Activated T-helper 9 cell treated with anti-CD3 and anti-CD28 coated beads, Interleukin-2, amount 50 U/mL, for 16 hours (primary cell): ENCODE data around the gene GATD1.
A peak's percentile ranks its signal among the peaks of the same experiment; 100 is the strongest.
"Not testable (repeated sequence)": the region's sequence is repeated elsewhere in the genome, so short reads cannot be mapped to it uniquely, and the experiment has no call there.

Source experiments
- DNase-seq: peaks from one replicate; pipeline ENCODE4 v3.0.0-alpha.2; 2020; ENCODE audit warnings: low read depth

GATD1 gene

DNA sequence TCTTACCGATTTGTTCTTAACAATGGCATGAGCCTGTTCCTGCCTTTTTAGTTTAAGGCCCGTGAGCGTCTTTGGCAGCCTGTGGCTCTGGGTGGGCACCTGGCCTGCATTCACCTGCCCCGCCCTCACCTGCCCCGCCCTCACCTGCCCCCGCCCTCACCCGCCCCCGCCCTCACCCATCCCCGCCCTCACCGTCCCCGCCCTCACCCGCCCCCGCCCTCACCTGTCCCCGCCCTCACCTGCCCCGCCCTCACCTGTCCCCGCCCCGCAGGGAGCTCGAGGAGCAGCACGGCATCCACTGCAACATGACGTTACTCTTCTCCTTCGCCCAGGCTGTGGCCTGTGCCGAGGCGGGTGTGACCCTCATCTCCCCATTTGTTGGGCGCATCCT, 14.2 kb downstream of the GATD1 start:
- no peak for DNase-seq

DNA sequence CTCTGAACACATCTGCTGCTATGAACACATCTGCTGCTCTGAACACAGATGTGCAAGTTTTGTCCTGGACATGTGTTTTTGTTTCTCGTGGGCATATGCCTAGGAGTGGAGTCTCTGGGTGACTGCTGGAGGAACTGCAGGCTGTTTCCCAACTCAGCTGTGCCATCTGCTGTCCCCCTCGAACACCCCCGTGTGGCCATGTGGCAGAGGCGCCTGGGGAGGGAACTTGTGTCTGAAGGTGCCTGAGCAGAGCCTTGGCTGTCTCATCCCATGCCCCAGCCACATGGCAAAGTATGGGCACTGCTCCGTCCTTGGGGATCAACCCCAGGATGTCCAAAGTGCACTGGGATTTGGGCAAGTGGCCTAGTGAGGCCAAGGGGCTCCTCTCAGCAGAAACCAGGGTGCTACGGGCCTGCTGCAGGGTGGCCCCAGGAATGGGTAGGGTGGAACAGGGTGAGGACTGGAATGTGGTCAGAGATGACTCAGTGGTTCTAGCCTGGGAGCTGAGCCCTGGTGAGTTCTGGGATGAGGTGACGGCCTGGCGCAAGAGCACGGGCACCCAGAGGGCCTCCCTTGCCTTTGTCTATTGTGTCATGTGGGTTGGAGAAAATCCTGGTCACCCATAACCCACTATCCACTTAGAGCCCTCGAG, 14.7 kb downstream of the GATD1 start:
- no peak for DNase-seq

DNA sequence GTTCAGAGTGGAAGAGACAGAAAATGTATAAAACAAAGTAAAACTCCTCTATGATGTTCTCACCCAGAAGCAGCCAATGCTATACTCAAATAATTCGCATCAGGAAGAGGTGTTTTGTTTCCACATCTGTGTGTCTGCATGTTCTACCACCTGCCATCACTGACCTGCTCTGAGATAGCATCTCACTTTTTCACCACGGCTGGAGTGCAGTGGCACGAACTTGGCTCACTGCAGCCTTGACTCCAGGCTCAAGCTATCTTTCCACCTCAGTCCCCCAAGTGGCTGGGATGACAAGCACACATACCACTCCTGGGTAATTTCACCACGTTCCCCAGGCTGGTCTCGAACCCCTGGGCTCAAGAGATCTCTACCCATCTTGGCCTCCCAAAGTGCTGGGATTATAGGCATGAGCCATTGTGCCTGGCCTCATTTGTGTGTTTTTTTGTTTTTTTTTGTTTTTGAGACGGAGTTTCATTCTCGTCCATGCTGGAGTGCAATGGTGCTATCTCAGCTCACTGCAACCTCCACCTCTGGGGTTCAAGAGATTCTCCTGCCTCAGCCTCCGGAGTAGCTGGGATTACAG, 15.7 kb downstream of the GATD1 start:
- no peak for DNase-seq

DNA sequence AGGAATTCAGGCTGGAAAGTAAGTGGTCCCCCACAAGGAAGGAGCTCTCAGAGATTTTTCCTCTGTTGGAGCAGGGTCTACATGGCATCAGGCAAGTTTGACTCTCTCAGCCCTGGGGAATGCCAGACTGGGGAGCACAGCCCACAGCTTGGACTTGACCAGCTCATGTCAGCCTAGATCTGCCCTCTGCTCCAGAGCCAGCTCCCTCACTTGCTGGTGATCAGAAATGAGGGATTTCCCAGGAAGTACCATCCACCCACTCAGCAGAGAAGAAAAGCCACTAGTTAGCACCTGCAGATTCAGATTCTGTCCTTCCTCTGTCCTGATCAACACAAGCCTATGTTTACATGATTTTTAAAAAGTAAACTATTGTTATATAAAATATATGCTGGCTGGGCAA, 17.1 kb downstream of the GATD1 start:
- DNase-seq, result no peak

DNA sequence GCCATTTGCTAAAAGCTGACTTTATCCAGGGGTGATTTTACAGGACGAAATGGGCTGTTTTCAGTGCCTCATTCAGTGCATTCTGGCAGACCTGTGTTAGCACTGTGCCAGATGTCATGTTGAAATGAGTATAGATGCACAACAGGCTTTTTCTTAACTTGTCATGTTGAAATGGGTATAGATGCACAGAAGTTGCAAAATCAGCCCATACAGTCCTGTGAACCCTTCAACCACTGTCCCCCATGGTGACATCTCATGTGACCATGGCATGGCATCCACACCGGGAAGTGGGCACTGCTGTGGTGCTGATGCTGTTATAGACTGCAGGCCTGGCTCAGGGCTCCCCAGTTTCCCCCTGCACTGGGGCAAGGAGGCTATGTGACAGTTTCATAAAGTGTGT, 27.6 kb downstream of the GATD1 start:
- no peak for DNase-seq

DNA sequence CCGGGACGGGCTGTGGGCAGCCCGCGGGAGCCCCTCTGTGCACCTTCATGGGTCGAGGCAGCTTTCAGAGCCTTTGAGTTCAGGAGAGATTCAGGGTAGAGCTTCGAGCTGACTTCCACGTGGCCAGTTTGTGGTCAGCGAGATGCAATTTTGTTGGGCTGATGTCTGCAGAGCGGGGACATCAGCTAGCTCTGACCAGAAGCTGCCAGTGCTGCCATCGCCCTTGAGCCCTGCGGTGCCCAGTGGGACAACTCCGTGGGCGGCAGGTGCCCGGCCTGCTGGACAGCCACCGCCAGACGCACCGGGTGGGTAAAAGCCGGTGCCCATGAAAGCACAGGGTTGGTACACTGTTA, 29.3 kb downstream of the GATD1 start:
- no peak for DNase-seq

DNA sequence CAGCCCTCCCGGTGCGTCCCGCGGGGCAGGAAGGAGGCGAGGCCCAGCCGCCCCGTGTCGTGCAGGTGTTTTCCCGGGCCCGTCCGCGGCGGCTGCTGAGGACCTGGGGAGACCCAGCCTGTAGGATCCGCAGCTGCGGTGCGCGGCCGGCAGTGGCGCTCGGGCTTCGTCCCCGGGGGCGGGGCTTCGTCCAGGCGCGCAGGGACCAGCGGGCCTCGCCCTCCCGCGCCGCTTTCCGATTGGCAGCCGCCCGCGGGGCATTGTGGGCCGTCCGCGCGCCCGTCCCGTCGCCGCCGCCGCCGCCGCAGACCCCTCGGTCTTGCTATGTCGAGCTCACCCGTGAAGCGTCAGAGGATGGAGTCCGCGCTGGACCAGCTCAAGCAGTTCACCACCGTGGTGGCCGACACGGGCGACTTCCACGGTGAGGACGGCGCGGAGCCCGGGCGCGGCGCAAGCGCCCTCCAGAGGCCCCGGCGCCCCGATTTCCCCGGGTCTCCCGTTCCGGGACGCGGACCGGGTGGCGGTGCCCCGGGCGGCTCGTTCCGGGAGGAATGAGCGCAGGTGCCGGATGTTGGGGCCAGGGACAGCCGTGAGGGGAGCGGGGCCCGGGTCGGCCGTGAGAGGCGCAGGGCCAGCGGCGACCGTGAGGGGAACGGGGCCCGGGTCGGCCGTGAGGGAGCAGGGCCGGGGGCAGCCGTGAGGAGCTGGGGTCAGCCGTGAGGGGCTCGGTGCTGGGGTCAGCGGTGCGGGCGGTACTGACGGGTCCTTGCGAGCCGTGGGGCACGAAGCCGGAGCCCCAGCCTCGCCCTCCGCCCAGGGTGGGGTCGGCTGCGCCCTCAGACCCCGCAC, 29.9 kb downstream of the GATD1 start, which contains the start of gene TALDO1:
TALDO1 (plus strand) TSS at position 307 of the 849 bp plus-strand sequence; CDS start at position 325, 18 bp downstream.
- peak; percentile 78 for DNase-seq

DNA sequence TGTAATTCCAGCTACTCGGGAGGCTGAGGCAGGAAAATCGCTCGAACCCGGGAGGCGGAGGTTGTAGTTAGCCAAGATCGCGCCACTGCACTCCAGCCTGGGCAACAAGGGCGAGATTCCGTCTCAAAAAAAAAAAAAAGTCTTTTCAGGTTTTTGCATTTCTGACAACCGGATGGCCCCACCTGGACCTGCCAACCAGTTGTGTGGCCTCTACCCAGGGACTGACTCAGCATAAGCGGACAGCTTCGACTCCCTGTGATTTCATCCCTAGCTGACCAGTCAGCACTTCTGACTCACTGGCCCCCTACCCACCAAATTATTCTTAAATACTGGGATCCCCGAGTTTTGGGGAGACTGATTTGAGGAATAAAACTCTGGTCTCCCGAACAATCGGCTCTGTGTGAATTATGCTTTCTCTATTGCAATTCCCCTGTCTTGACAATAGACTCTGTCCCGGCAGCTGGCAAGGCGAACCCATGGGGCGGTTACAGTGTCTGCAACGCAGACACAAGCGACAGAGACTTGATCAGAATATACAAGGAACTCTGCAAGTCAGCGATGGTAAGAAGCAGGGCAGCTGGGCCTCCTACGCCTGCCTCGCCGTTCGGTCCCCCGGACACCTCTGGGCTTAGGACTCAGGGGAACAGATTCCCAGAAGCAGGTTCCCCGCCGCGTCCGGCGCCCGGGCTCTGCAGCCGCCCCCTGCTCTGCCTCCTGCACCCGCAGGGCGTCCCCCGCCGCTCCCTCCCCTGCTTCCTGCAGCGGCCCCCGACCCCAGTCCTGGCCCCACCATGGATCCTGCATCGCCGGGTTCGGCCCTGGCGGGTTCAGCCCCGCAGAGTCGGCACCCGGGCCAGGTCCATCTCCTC, 30.8 kb downstream of the GATD1 start:
- DNase-seq, result no peak

DNA sequence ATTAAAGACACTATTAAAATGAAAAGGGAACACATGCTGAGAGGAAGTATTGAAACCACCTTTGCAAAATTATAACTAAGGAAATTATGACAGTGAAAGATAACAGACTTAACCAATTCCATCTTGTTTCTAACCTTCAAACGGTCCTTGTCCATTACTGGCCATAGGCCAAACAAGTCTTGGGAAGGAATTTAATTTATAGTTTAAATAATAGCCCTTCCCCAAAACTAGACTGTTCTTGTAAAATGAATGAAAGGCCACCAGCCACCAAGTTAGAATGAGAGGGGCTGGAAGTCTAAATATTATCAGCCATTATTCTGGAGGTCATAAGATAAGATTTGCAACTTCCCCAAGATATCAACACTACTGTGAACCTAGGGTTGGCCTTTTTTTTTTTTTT, 31.9 kb downstream of the GATD1 start:
- no peak for DNase-seq

DNA sequence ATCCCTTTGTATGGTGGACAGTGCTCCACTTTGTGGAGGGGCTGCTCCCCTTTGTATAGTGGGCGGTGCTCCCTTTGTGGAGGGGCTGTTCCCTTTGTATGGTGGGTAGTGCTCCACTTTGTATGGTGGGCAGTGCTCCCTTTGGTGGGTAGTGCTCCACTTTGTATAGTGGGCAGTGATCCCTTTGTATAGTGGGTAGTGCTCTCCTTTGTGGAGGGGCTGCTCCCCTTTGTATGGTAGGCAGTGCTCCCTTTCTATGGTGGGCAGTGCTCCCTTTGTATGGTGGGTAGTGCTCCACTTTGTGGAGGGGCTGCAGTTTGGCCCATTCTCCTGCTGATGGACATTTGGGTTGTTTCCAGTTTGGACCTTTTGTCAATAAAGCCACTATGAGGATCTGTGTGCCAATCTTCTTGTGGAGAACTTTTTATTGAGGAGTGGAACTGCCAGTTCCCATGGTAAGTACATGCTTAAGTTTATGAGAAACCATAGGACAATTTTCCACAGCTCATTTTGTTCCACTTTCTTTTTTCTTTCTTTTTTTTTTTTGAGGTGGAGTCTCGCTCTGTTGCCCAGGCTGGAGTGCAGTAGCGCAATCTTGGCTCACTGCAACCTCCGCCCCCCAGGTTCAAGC, 34.6 kb downstream of the GATD1 start:
- no peak for DNase-seq

DNA sequence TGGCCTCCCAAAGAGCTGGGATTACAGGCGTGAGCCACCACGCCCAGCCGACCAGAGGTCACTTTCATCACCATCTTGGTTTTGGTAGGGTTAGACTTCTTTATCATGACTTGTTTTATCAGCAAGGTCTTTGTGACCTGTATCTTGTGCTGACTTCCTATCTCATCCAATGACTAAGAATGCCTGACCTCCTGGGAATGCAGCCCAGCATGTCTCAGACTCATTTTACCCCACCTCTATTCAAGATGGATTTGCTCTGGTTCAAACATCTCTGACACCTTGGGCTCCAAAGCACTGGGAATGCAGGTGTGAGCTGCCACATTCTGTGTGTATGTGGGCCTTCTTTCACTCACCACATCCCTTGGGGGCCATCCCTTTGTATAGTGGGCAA, 35.1 kb downstream of the GATD1 start:
- no peak for DNase-seq

DNA sequence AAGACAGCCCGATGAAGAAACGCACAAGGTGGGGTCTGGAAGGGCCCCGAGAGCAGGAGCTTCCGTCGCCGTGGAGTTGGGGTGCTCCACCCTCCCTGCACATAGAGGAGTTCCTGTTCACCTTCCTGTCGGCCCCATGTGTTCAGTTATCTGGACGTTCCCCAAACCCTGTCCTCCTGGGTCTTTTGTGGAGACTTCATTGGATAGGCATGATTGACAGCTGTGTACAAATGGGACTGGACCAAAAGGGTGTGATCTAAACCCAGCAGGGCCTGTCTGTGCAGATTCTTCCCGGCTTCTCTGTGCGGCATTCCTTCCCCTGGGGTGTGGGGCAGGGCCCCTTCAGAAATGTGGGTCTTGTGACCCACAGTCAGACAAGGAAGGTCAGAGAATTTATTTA, 39.4 kb downstream of the GATD1 start:
- DNase-seq, result not testable (repeated sequence)

DNA sequence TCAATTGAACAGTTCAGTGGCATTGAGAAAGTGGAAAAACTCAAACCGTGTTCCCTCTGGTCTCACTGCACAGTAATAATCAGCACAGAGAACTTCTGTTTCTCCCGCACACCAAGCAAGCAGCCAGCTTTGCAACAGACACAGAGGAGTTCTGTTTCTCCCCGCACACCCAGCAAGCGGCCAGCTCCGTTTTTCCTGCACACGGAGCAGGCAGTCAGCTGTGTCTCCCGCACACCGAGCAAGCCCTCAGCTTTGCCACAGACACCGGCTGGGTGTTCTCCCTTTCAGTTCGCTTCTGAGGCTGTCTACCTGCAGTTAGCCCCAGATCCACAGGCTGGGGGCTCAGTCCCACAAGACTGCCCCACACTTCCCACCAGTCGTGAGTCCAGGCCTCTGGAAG, 39.9 kb downstream of the GATD1 start:
- no peak for DNase-seq

DNA sequence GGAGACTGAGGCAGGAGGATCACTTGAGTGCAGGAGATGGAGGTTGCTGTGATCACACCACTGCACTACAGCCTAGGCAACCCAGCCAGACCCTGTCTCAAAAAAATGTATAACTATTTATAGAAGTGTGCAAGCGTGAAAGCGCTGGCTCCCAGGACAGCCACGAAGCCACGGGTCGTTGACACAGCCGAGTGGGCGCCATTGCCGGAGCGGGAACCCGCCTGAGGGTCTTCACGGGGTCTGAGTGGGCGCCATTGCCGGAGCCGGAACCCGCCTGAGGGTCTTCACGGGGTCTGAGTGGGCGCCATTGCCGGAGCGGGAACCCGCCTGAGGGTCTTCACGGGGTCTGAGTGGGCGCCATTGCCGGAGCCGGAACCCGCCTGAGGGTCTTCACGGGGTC, 42.7 kb downstream of the GATD1 start:
- DNase-seq, result not testable (repeated sequence)

DNA sequence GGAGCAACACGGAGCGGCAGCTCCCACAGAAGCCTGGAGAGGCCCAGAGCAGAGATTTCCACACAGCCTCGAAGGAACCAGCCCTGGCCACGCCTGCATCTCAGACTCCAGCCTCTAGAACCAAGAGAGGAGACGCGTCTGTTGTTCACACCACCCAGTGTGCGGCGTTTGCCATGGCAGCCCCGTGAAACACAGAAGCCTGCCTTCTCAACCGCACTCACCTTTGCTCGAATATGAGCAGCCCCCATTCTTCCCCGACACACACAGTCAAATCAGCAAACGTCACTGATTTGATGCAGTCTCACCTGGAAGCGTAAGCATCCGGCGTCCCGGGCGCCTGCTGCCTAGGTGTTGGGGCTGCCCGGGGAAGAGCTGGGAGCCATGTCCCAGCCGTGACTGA, 44.2 kb downstream of the GATD1 start:
- no peak for DNase-seq

DNA sequence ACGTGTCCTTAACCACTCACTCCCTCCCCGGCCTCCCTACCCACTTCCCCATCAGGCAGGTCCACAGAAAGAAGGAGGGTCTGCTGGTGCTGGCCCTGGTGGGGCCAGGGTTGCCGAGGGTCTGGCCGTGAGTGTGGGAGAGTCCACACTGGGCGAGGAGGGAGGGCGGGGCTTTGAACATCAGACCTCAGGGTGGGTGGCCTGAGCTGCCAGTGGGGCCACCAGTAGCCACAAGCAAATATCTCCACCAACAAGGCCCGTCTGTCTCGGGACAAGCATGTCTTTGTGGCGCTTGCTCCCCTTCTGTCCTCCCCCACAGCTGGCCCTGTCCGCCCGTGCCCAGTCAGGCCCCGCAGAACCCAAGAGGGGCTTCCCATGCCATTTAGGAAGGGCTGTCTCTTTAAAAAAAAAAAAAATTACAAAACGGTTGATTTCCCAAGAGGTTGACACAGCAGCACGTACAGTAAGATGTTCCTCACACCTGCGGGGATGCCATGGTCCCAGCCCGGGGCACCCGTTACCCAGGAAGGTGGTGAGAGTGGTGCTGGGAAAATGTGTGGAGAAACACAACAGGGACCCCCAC, 47.7 kb downstream of the GATD1 start:
- DNase-seq, result no peak

DNA sequence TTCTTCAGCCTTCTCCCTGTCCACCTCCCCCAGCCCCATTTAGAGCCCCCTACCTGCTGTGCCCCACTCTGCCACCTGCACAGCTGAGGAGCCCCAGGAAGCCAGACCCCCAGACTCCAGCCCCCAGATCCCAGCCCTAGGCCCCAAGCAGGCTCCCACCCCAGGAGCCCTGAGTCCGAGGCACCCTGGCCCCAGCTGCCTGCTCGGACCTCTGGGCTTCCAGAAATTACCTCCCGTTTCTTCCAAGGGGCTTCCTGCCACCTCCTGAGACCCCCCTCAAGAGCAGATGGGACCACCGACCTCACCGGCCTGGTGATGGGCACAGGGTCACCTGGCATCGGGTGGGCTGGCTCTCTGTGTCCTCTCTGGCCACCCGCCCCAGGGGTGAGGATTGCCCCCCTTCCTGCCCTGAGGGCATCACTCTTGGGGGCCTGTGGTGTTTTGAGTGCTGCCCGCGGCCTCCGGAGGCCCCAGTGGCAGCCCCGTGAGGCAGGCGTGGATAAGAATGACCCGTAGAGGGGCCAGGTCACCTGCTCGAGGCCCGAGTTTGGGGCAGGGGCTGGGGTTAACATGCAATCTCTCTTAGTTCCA, 48.3 kb downstream of the GATD1 start:
- DNase-seq, result no peak

DNA sequence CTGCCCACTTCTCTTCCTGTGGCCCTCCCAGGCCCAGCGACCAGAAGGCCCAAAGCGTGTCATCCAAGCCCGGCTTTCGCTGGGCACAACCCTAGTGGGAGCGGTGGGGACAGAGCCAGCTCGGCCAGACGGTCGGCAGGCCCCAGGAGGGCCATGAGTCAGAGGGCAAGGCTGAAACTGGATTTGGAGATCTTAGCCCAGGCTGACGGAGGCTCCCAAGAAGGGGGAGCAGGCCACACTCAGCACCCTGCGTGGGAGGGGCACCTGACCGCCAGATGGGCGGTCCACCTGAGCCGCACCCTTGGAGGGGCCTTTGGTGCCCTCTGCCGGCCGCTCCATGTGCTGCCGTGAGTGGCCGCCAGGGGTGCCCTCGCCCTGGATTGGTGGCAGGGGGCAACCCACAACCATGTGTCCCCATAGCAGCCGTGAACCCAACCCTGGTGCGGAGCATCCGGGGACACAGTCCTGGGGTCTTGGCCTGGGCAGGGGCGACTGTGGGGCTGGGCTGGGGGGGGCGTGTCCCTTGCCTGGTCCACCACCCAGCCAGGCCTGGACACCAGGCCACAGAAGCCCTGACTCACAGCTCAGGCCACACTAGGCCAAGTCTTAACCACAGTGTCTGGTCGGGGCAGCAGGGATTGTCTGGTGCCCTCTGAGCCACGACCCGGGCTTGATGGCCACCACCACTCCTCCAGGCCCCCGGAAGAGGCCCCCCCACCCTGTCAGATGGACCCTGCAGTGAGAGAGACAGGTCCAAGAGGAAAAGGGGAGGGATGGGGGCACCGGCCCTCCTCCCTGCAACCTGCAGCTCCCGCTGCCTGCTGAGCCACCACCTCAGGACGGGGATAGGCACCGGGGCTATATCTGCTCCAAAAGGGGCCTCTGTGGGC, 49.2 kb downstream of the GATD1 start:
- DNase-seq, result peak; percentile 70

DNA sequence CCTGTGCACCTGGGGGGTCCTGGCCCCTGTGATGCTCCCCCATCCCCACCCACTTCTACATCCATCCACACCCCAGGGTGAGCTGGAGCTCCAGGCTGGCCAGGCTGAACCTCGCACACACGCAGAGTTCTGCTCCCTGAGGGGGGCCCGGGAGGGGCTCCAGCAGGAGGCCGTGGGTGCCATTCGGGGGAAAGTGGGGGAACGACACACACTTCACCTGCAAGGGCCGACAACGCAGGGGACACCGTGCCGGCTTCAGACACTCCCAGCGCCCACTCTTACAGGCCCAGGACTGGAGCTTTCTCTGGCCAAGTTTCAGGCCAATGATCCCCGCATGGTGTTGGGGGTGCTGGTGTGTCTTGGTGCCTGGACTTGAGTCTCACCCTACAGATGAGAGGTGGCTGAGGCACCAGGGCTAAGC, 50.0 kb downstream of the GATD1 start:
- no peak for DNase-seq
